Neural progenitor cell (in vitro differentiated cells): ENCODE results near the gene RRAS2. TPM values are rescaled to one million over a fixed set of nuclear protein-coding genes. Genes with fewer than 3 reads are reported as not detected.

Experiments
- DNase-seq: peaks from one replicate; pipeline ENCODE4 v3.0.0-alpha.2; 2016; ENCODE audit warnings: low spot score
- H2AFZ ChIP-seq: fragments of 200-600 bp; sonication (generic); replicated peaks from 2 replicates; pipeline ENCODE4 v1.6.1; 2016; ENCODE audit warnings: antibody characterized with exemption
- H3F3A ChIP-seq: fragments of 200-600 bp; sonication (generic); 2 replicates; pipeline ENCODE4 v1.6.1; 2016; ENCODE audit warnings: antibody characterized with exemption, low read depth
- H3K27ac ChIP-seq: fragments of 200-600 bp; sonication (generic); 2 replicates; pipeline ENCODE4 v1.5.1; 2016; ENCODE audit warnings: mild to moderate bottlenecking
- H3K27me3 ChIP-seq: fragments of 200-600 bp; sonication (generic); 2 replicates; pipeline ENCODE4 v1.6.1; 2016; ENCODE audit warnings: mild to moderate bottlenecking, moderate library complexity
- H3K36me3 ChIP-seq: fragments of 200-600 bp; sonication (generic); 2 replicates; pipeline ENCODE4 v1.5.1; 2016
- H3K4me1 ChIP-seq: fragments of 200-600 bp; sonication (generic); 2 replicates; pipeline ENCODE4 v1.6.1; 2016; ENCODE audit warnings: mixed run types
- H3K4me2 ChIP-seq: fragments of 200-600 bp; sonication (generic); 2 replicates; pipeline ENCODE4 v1.6.1; 2016
- H3K4me3 ChIP-seq: fragments of 200-600 bp; sonication (generic); 2 replicates; pipeline ENCODE4 v1.5.1; 2016
- H3K79me2 ChIP-seq: fragments of 200-600 bp; sonication (generic); 2 replicates; pipeline ENCODE4 v1.6.1; 2016; ENCODE audit warnings: low read depth
- H3K9ac ChIP-seq: fragments of 200-600 bp; sonication (generic); 2 replicates; pipeline ENCODE4 v1.6.1; 2016
- H3K9me3 ChIP-seq: fragments of 200-600 bp; sonication (generic); 2 replicates; pipeline ENCODE4 v1.5.1; 2016; ENCODE audit warnings: low read depth
- H4K20me1 ChIP-seq: fragments of 200-600 bp; sonication (generic); 2 replicates; pipeline ENCODE4 v1.6.1; 2016; ENCODE audit warnings: low read depth
- H3K27ac Mint-ChIP-seq: 3 replicates; pipeline ENCODE4 v1.8.0; 2021; ENCODE audit warnings: mixed read lengths
- H3K27me3 Mint-ChIP-seq: 2 replicates; pipeline ENCODE4 v1.8.0; 2022; ENCODE audit warnings: low read depth, mild to moderate bottlenecking, inconsistent platforms, moderate library complexity, mixed read lengths; ENCODE audit not compliant: insufficient read depth
- H3K36me3 Mint-ChIP-seq: 3 replicates; pipeline ENCODE4 v1.8.0; 2021; ENCODE audit warnings: mixed read lengths
- H3K4me1 Mint-ChIP-seq: 3 replicates; pipeline ENCODE4 v1.8.0; 2021; ENCODE audit warnings: mixed read lengths
- H3K4me3 Mint-ChIP-seq: 3 replicates; pipeline ENCODE4 v1.8.0; 2021; ENCODE audit warnings: mild to moderate bottlenecking, moderate library complexity, mixed read lengths
- H3K9me3 Mint-ChIP-seq: 3 replicates; pipeline ENCODE4 v1.8.0; 2020; ENCODE audit warnings: mixed read lengths
- EZH2 ChIP-seq: fragments of 200-600 bp; sonication (generic); IDR thresholded peaks from 2 replicates; pipeline ENCODE4 v1.6.1; 2017; ENCODE audit warnings: antibody characterized with exemption, mild to moderate bottlenecking, moderate library complexity
- EZH2phosphoT487 ChIP-seq: fragments of 200-600 bp; sonication (generic); IDR thresholded peaks from 2 replicates; pipeline ENCODE4 v1.6.1; 2017; ENCODE audit warnings: antibody characterized with exemption
- total RNA-seq: library from RNA; depleted of rRNA; stranded (reverse); fragments of >200 nt; gene quantifications from 2 replicates; pipeline ENCODE4 v1.2.3, GENCODE V29; 2015; ENCODE audit warnings: low replicate concordance
- TF ChIP-seq, protein P1 (sequence below): fragments of 200-600 bp; sonication (generic); IDR thresholded peaks from 2 replicates; pipeline ENCODE4 v1.5.1; 2017; ENCODE audit warnings: antibody characterized with exemption, mild to moderate bottlenecking

Gene RRAS2
- total RNA-seq, 1 donor from 2014 or later = 129 TPM

GRCh38 chr11:14305649-14306048, 53.3 kb downstream of the RRAS2 start:
- no peak overlapping the region for H3K4me2 ChIP-seq
- Mint-ChIP-seq H3K4me3 (no peak overlapping the region), H3K36me3 (no peaks in the 10 kb centered on the region), H3K27ac (no peak overlapping the region), H3K9me3 (no peaks in the 10 kb centered on the region), H3K27me3 (no peaks in the 10 kb centered on the region), H3K4me1 (no peaks in the 10 kb centered on the region)
- no peaks in the 10 kb centered on the region for H3K27me3 ChIP-seq
- peaks cover 40% of the 10 kb centered on the region for H4K20me1 ChIP-seq
- H3K4me3 ChIP-seq = no peak overlapping the region
- H3K36me3 ChIP-seq = no peaks in the 10 kb centered on the region
- no peak overlapping the region for H3K9ac ChIP-seq
- H3K9me3 ChIP-seq = no peaks in the 10 kb centered on the region
- H3K79me2 ChIP-seq = peaks cover 99% of the 10 kb centered on the region
- no peak for DNase-seq
- no peak overlapping the region for H2AFZ ChIP-seq
- H3K27ac ChIP-seq = no peak overlapping the region
- peaks cover 4% of the 10 kb centered on the region for H3F3A ChIP-seq
- H3K4me1 ChIP-seq = peaks cover 26% of the 10 kb centered on the region
- TF ChIP-seq, protein P1, sequence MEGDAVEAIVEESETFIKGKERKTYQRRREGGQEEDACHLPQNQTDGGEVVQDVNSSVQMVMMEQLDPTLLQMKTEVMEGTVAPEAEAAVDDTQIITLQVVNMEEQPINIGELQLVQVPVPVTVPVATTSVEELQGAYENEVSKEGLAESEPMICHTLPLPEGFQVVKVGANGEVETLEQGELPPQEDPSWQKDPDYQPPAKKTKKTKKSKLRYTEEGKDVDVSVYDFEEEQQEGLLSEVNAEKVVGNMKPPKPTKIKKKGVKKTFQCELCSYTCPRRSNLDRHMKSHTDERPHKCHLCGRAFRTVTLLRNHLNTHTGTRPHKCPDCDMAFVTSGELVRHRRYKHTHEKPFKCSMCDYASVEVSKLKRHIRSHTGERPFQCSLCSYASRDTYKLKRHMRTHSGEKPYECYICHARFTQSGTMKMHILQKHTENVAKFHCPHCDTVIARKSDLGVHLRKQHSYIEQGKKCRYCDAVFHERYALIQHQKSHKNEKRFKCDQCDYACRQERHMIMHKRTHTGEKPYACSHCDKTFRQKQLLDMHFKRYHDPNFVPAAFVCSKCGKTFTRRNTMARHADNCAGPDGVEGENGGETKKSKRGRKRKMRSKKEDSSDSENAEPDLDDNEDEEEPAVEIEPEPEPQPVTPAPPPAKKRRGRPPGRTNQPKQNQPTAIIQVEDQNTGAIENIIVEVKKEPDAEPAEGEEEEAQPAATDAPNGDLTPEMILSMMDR = no peak
- TF ChIP-seq EZH2 = no peak
- no peak for TF ChIP-seq EZH2phosphoT487

DNA sequence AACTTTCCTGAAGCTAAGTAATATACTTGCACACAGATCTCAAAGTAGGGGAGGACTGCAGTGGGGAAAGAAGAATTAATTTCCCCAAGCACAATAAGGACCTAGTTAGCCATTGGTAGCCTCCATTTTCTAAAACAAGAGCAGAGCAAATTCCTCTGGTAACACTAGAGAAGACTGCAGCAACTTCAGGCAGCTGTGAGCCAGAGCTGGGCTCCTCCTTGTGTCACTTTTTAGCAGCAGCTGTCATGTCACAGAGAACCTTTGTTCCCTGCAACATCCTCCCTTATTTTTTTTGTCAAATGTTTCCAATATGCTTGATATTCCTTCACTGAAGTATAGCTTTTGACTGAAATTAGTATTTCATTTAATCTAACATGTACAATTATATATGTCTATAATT, 54.4 kb downstream of the RRAS2 start:
- Histone ChIP-seq H3K4me2 (peak overlapping the region; percentile 37), H3K4me3 (no peak overlapping the region), H3K9me3 (no peaks in the 10 kb centered on the region), H3K9ac (no peak overlapping the region), H3K4me1 (peaks cover 19% of the 10 kb centered on the region), H3K27me3 (no peaks in the 10 kb centered on the region), H3K36me3 (no peaks in the 10 kb centered on the region), H2AFZ (no peak overlapping the region), H4K20me1 (peaks cover 40% of the 10 kb centered on the region), H3K79me2 (peaks cover 99% of the 10 kb centered on the region), H3K27ac (no peak overlapping the region), H3F3A (peaks cover 4% of the 10 kb centered on the region)
- Mint-ChIP-seq H3K27me3 (no peaks in the 10 kb centered on the region), H3K36me3 (no peaks in the 10 kb centered on the region), H3K27ac (no peak overlapping the region), H3K4me1 (no peaks in the 10 kb centered on the region), H3K4me3 (no peak overlapping the region), H3K9me3 (no peaks in the 10 kb centered on the region)
- TF ChIP-seq, protein P1 = no peak
- no peak for TF ChIP-seq EZH2
- TF ChIP-seq EZH2phosphoT487 = no peak
- peak; percentile 36 for DNase-seq

GRCh38 chr11:14300661-14301304, 58.2 kb downstream of the RRAS2 start:
- H3K27me3 ChIP-seq = no peaks in the 10 kb centered on the region
- H3K79me2 ChIP-seq = peaks cover 100% of the 10 kb centered on the region
- no peak overlapping the region for H3K4me3 ChIP-seq
- H3K9me3 ChIP-seq = no peaks in the 10 kb centered on the region
- no peaks in the 10 kb centered on the region for H3K36me3 ChIP-seq
- H3K9ac ChIP-seq = no peak overlapping the region
- peaks cover 12% of the 10 kb centered on the region for H3K4me1 ChIP-seq
- peaks cover 4% of the 10 kb centered on the region for H3F3A ChIP-seq
- H3K9me3 Mint-ChIP-seq = no peaks in the 10 kb centered on the region
- no peaks in the 10 kb centered on the region for H3K27me3 Mint-ChIP-seq
- no peak overlapping the region for H2AFZ ChIP-seq
- H3K4me3 Mint-ChIP-seq = no peak overlapping the region
- no peaks in the 10 kb centered on the region for H3K4me1 Mint-ChIP-seq
- DNase-seq = peak; percentile 75
- TF ChIP-seq, protein P1 = peak; percentile 73
- TF ChIP-seq EZH2 (no peak), EZH2phosphoT487 (no peak)
- no peak overlapping the region for H3K27ac Mint-ChIP-seq
- peaks cover 35% of the 10 kb centered on the region for H4K20me1 ChIP-seq
- H3K36me3 Mint-ChIP-seq = peaks cover 2% of the 10 kb centered on the region
- H3K27ac ChIP-seq = no peak overlapping the region
- H3K4me2 ChIP-seq = no peak overlapping the region
